ENCODE measurements around the gene YTHDF2. TPM values are rescaled to one million over a fixed set of nuclear protein-coding genes. Genes with fewer than 3 reads are reported as not detected.

YTHDF2 gene
- total and polyA plus RNA-seq, 8 donors, result 17.3 to 40.6 (median 23.6) TPM

DNA sequence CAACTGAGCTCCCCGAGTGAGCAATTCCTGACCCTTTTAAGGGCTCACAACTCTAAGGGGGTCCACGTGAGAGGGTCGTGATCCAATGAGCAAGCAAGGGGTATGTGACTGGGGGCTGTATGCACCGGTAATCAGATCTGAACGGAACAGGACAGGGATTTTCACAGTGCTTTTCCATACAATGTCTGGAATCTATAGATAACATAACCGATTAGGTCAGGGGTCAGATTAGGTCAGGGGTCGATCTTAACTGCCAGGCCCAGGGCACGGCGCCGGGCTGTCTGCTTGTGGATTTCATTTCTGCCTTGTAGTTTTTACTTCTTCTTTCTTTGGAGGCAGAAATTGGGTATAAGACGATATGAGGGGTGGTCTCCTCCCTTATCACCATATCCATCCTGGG lies 44.6 kb downstream of the YTHDF2 start:
- no peak for DNase-seq
- intact Hi-C loops (cut with DNase I), result loop anchor here in 1 of 3 donors (5.0 to 10.0 kb wide), 2 partner anchors 96 to 423 kb away; no protein-coding TSS in a partner anchor
- no peak for TF ChIP-seq CTCF (IDR thresholded peaks at IDR 0.05)
- H3K27ac ChIP-seq, result no peak overlapping the region
- H3K27me3 ChIP-seq, result no peaks in the 10 kb centered on the region
- 62% methylated on average over 11 of the region's 11 CpGs for whole genome bisulfite sequencing, 2 donors
- no peak overlapping the region for H3K4me3 ChIP-seq
- H3K9me3 ChIP-seq, result no peaks in the 10 kb centered on the region
- no peaks in the 10 kb centered on the region for H3K4me1 ChIP-seq
- FAIRE-seq, result no peak
- ATAC-seq, result no peak
- H3K36me3 ChIP-seq, result no peaks in the 10 kb centered on the region

GRCh38 chr1:28782011-28782410 lies 45.3 kb downstream of the YTHDF2 start:
- DNase-seq, result no peak
- Histone ChIP-seq H3K27ac (no peak overlapping the region), H3K36me3 (no peaks in the 10 kb centered on the region), H3K9me3 (no peaks in the 10 kb centered on the region), H3K27me3 (no peaks in the 10 kb centered on the region), H3K4me3 (no peak overlapping the region), H3K4me1 (no peaks in the 10 kb centered on the region)
- no peak for FAIRE-seq
- TF ChIP-seq CTCF (IDR thresholded peaks at IDR 0.05), result no peak
- ATAC-seq, result no peak
- 62 to 68% methylated on average over 3 of the region's 3 CpGs for WGBS, 2 donors
- intact Hi-C loops (cut with DNase I), result loop anchor here in 1 of 3 donors (5.0 to 10.0 kb wide), 2 partner anchors 95 to 423 kb away; no protein-coding TSS in a partner anchor

GRCh38 chr1:28783363-28783762 lies 46.6 kb downstream of the YTHDF2 start:
- Histone ChIP-seq H3K9me3 (no peaks in the 10 kb centered on the region), H3K27ac (no peak overlapping the region), H3K27me3 (no peaks in the 10 kb centered on the region), H3K36me3 (no peaks in the 10 kb centered on the region), H3K4me3 (no peak overlapping the region), H3K4me1 (no peaks in the 10 kb centered on the region)
- DNase-seq (no peak), ATAC-seq (no peak), FAIRE-seq (no peak)
- 33 to 54% methylated on average over 2 of the region's 2 CpGs for WGBS, 2 donors
- TF ChIP-seq CTCF (IDR thresholded peaks at IDR 0.05), result no peak
- intact Hi-C loops (cut with DNase I), result loop anchor here in 1 of 3 donors (5.0 to 10.0 kb wide), 2 partner anchors 94 to 421 kb away; no protein-coding TSS in a partner anchor

DNA sequence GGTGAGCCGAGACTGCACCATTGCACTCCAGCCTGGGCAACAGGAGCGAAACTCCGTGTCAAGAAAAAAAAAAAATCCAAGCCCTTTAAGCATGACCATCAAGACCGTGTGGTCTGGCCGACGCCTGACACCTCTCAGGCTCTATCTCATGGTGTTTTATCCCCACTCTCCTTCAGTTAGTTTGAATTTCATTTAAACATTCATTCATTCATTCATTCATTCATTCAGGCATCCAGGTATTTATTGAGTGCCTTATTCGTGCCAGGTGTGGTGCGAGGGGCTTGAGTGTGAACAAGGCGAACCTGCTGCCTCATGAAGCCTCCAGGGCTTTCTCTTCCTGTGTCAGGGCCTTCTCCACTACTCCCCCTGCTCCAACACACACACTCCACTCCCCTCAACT lies 52.7 kb downstream of the YTHDF2 start:
- no peaks in the 10 kb centered on the region for H3K9me3 ChIP-seq
- 80 to 81% methylated on average over 9 of the region's 9 CpGs for WGBS, 2 donors
- intact Hi-C loops (cut with DNase I), result loop anchor here in 1 of 3 donors (10.0 kb wide), 1 partner anchor 415 kb away; no protein-coding TSS in a partner anchor
- no peak overlapping the region for H3K27ac ChIP-seq
- no peaks in the 10 kb centered on the region for H3K4me1 ChIP-seq
- DNase-seq (no peak), FAIRE-seq (no peak), ATAC-seq (no peak)
- H3K4me3 ChIP-seq, result no peak overlapping the region
- no peak for TF ChIP-seq CTCF (IDR thresholded peaks at IDR 0.05)
- H3K27me3 ChIP-seq, result no peaks in the 10 kb centered on the region
- no peaks in the 10 kb centered on the region for H3K36me3 ChIP-seq

DNA sequence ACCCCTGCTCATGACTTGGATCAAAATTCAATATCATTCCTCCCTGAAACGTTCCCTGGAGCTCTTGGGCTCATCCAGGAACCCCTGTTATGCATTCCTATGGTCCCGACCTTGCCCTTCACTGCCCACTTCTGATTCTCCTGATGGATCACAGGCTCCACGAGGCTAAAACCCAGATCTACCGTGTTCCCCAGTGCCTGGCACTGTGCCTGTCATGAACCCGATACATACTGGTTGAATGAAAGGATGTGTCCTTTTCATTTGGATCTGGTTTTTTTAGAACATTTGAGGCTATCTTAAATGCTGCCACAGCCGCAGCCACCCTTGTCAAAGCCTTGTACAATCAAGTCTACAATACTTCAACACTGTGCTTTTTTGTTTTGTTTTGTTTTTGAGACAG lies 53.1 kb downstream of the YTHDF2 start:
- DNase-seq, result no peak
- no peaks in the 10 kb centered on the region for H3K9me3 ChIP-seq
- no peaks in the 10 kb centered on the region for H3K27me3 ChIP-seq
- no peak for FAIRE-seq
- no peaks in the 10 kb centered on the region for H3K36me3 ChIP-seq
- no peak for ATAC-seq
- TF ChIP-seq CTCF (IDR thresholded peaks at IDR 0.05), result no peak
- no peaks in the 10 kb centered on the region for H3K4me1 ChIP-seq
- intact Hi-C loops (cut with DNase I), result loop anchor here in 2 of 3 donors (10.0 kb wide), 2 partner anchors 85 to 415 kb away; no protein-coding TSS in a partner anchor
- no peak overlapping the region for H3K4me3 ChIP-seq
- 59 to 65% methylated on average over 6 of the region's 6 CpGs for WGBS, 2 donors
- H3K27ac ChIP-seq, result no peak overlapping the region
